Loucy (cell line): ENCODE measurements around the gene PRICKLE2.

ENCODE experiments used
- H2AFZ ChIP-seq: fragments of 200-600 bp; sonication (generic); 2 replicates; pipeline ENCODE4 v1.6.0; 2016; ENCODE audit warnings: antibody characterized with exemption, mild to moderate bottlenecking, low read length, moderate library complexity
- H3F3A ChIP-seq: fragments of 200-600 bp; 2 replicates; pipeline ENCODE4 v1.6.0; 2016; ENCODE audit warnings: antibody characterized with exemption, low read depth, mild to moderate bottlenecking
- H3K27me3 ChIP-seq: fragments of 200-600 bp; sonication (generic); 2 replicates; pipeline ENCODE4 v1.6.1; 2014; ENCODE audit warnings: low read length, mild to moderate bottlenecking; ENCODE audit not compliant: insufficient read depth, poor library complexity, severe bottlenecking
- H3K36me3 ChIP-seq: fragments of 200-600 bp; sonication (generic); 2 replicates; pipeline ENCODE4 v1.6.1; 2016; ENCODE audit warnings: low read length; ENCODE audit not compliant: insufficient read depth
- H3K4me1 ChIP-seq: fragments of 200-600 bp; sonication (generic); 2 replicates; pipeline ENCODE4 v1.5.1; 2014; ENCODE audit warnings: low read length, mild to moderate bottlenecking; ENCODE audit not compliant: insufficient read depth, poor library complexity, severe bottlenecking
- H3K4me2 ChIP-seq: fragments of 200-600 bp; sonication (generic); 2 replicates; pipeline ENCODE4 v1.6.0; 2014; ENCODE audit warnings: antibody characterized with exemption, low read length, low read depth, mild to moderate bottlenecking; ENCODE audit not compliant: poor library complexity, severe bottlenecking
- H3K4me3 ChIP-seq: fragments of 200-600 bp; sonication (generic); 2 replicates; pipeline ENCODE4 v1.5.1; 2014; ENCODE audit warnings: low read length, mild to moderate bottlenecking, mixed read lengths; ENCODE audit not compliant: poor library complexity, severe bottlenecking
- H3K79me2 ChIP-seq: fragments of 200-600 bp; sonication (generic); 2 replicates; pipeline ENCODE4 v1.6.1; 2014; ENCODE audit warnings: low read length; ENCODE audit not compliant: insufficient read depth
- H3K9ac ChIP-seq: fragments of 200-600 bp; sonication (generic); 2 replicates; pipeline ENCODE4 v1.6.0; 2014; ENCODE audit warnings: mild to moderate bottlenecking, low read depth, low read length, moderate library complexity; ENCODE audit not compliant: poor library complexity, severe bottlenecking
- H3K9me2 ChIP-seq: fragments of 200-600 bp; sonication (generic); replicated peaks from 2 replicates; pipeline ENCODE4 v1.6.1; 2016; ENCODE audit warnings: low read depth, low read length, mixed read lengths
- H3K9me3 ChIP-seq: fragments of 200-600 bp; sonication (generic); 2 replicates; pipeline ENCODE4 v1.6.1; 2014; ENCODE audit warnings: mild to moderate bottlenecking, antibody characterized with exemption, low read length, low read depth; ENCODE audit not compliant: insufficient read depth
- H4K20me1 ChIP-seq: fragments of 200-600 bp; sonication (generic); 2 replicates; pipeline ENCODE4 v1.6.0; 2014; ENCODE audit warnings: antibody characterized with exemption, low read length, mild to moderate bottlenecking; ENCODE audit not compliant: insufficient read depth, poor library complexity, severe bottlenecking
- EZH2phosphoT487 ChIP-seq: fragments of 200-600 bp; IDR thresholded peaks from 2 replicates; pipeline ENCODE4 v1.6.1; 2018; ENCODE audit warnings: antibody characterized with exemption, mild to moderate bottlenecking, moderate library complexity, borderline replicate concordance
- TF ChIP-seq, protein P1 (sequence below): fragments of 200-600 bp; sonication (generic); conservative IDR thresholded peaks from 2 replicates; pipeline ENCODE4 v1.5.1; 2014; ENCODE audit warnings: mild to moderate bottlenecking, antibody characterized with exemption, low read length

The PRICKLE2 gene

GRCh38 chr3:64271631-64272030, 46.4 kb upstream of the PRICKLE2 start:
- H3K4me1 ChIP-seq, result no peaks in the 10 kb centered on the region
- H3K9ac ChIP-seq, result no peak overlapping the region
- H3K79me2 ChIP-seq, result no peaks in the 10 kb centered on the region
- no peak for TF ChIP-seq EZH2phosphoT487
- TF ChIP-seq, protein P1, sequence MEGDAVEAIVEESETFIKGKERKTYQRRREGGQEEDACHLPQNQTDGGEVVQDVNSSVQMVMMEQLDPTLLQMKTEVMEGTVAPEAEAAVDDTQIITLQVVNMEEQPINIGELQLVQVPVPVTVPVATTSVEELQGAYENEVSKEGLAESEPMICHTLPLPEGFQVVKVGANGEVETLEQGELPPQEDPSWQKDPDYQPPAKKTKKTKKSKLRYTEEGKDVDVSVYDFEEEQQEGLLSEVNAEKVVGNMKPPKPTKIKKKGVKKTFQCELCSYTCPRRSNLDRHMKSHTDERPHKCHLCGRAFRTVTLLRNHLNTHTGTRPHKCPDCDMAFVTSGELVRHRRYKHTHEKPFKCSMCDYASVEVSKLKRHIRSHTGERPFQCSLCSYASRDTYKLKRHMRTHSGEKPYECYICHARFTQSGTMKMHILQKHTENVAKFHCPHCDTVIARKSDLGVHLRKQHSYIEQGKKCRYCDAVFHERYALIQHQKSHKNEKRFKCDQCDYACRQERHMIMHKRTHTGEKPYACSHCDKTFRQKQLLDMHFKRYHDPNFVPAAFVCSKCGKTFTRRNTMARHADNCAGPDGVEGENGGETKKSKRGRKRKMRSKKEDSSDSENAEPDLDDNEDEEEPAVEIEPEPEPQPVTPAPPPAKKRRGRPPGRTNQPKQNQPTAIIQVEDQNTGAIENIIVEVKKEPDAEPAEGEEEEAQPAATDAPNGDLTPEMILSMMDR, result no peak
- no peaks in the 10 kb centered on the region for H3K27me3 ChIP-seq
- H3K9me3 ChIP-seq, result no peaks in the 10 kb centered on the region
- H3K9me2 ChIP-seq, result no peaks in the 10 kb centered on the region
- no peaks in the 10 kb centered on the region for H3F3A ChIP-seq
- no peaks in the 10 kb centered on the region for H4K20me1 ChIP-seq
- no peaks in the 10 kb centered on the region for H3K36me3 ChIP-seq
- no peak overlapping the region for H2AFZ ChIP-seq
- H3K4me2 ChIP-seq, result no peak overlapping the region
- H3K4me3 ChIP-seq, result no peak overlapping the region

DNA sequence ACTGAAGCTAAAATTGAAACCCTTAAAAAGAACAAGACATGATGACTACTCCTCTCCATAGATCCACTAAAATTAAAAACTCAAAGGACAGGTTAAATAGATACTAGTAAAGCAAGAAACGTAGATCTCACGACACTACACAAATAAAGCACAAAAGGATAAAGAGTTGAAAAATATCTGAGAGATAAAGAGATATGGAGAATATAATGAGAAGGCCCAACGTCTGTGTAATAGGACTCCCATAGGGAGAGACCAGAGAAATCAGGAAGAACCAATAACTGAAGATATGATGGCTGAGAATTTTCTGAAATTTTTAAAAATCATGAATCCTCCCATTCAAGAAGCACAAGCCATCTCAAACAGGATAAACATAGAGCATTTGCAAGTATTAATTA, 45.6 kb upstream of the PRICKLE2 start:
- Histone ChIP-seq H3K9me2 (no peaks in the 10 kb centered on the region), H2AFZ (no peak overlapping the region), H3K79me2 (no peaks in the 10 kb centered on the region), H3K4me3 (no peak overlapping the region), H3K9ac (no peak overlapping the region), H3K9me3 (no peaks in the 10 kb centered on the region), H3K4me1 (no peaks in the 10 kb centered on the region), H4K20me1 (no peaks in the 10 kb centered on the region), H3K27me3 (no peaks in the 10 kb centered on the region), H3F3A (no peaks in the 10 kb centered on the region), H3K4me2 (no peak overlapping the region), H3K36me3 (no peaks in the 10 kb centered on the region)
- TF ChIP-seq, protein P1, result no peak
- TF ChIP-seq EZH2phosphoT487, result no peak

DNA sequence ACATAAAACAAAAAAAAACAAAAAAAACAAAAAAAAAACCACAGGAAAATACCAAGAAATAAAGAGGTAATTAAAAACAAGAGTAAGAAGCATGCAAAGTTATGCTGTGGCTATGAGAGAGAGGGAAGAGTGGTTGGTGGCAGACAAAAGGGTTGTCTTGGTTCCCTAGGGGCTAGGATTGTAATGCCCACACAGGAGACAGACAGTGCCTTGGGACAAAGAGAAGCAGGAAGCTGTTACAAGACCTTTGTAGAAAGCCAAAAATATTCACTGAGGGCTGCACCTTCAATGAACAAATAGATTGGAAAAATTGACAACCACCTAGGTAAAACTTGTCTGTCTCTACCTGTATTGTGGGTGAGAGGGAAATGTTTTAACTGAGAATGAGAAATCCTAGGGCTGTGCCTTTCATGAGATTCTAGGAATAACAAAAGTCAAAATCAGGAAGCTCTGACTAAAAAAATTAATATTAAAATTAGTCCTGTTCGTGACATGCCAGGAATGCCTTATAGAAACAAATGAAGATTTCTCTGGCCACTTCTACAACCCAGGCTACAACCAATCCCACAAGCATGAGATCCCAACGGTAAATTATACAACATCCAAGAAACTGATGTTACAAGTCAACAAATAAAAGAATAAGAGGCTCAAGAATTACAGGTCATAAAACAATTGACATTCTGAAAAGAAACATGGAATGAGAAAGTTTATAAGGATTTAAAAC, 45.0 kb upstream of the PRICKLE2 start:
- H3K4me1 ChIP-seq, result no peaks in the 10 kb centered on the region
- TF ChIP-seq EZH2phosphoT487, result no peak
- TF ChIP-seq, protein P1, result no peak

More for the DNA sequence above, 45.0 kb upstream of the PRICKLE2 start:
- no peaks in the 10 kb centered on the region for H3K36me3 ChIP-seq
- H2AFZ ChIP-seq, result no peak overlapping the region
- no peak overlapping the region for H3K4me3 ChIP-seq
- no peaks in the 10 kb centered on the region for H3K27me3 ChIP-seq
- H3K4me2 ChIP-seq, result no peak overlapping the region
- H3F3A ChIP-seq, result no peaks in the 10 kb centered on the region
- no peaks in the 10 kb centered on the region for H3K9me2 ChIP-seq
- H3K79me2 ChIP-seq, result no peaks in the 10 kb centered on the region
- no peak overlapping the region for H3K9ac ChIP-seq
- no peaks in the 10 kb centered on the region for H3K9me3 ChIP-seq
- no peaks in the 10 kb centered on the region for H4K20me1 ChIP-seq
